Neutrophil (primary cell): ENCODE data around the gene DSN1.
A peak's percentile ranks its signal among the peaks of the same experiment; 100 is the strongest.

Experiments
- H3K27ac ChIP-seq: fragments of 200-600 bp; sonication (generic); 2 replicates; pipeline ENCODE4 v1.5.1; 2016; ENCODE audit warnings: mild to moderate bottlenecking, moderate library complexity
- H3K27me3 ChIP-seq: fragments of 200-600 bp; sonication (generic); 2 replicates; pipeline ENCODE4 v1.6.0; 2016; ENCODE audit warnings: mild to moderate bottlenecking
- H3K36me3 ChIP-seq: fragments of 200-600 bp; sonication (generic); 2 replicates; pipeline ENCODE4 v1.5.1; 2017
- H3K4me1 ChIP-seq, 2 experiments: fragments of 200-600 bp in 1 of 2; sonication (generic) in 1 of 2; 1 replicate in 1 of 2; 2 replicates in 1 of 2; pipeline versions ENCODE4 v1.5.1 to v1.6.1; 2013 to 2016; ENCODE audit warnings: low read depth in 1 of 2, low read length in 1 of 2, mild to moderate bottlenecking in 1 of 2, moderate library complexity in 1 of 2; ENCODE audit not compliant: control insufficient read depth in 1 of 2, insufficient read depth in 1 of 2
- H3K4me3 ChIP-seq, 2 experiments: fragments of 200-600 bp in 1 of 2; sonication (generic) in 1 of 2; 1 replicate in 1 of 2; 2 replicates in 1 of 2; pipeline ENCODE4 v1.5.1; 2013 to 2016; ENCODE audit warnings: low read depth in 1 of 2, low read length in 1 of 2, mild to moderate bottlenecking in 1 of 2, moderate library complexity in 1 of 2
- H3K9me3 ChIP-seq: fragments of 200-600 bp; sonication (generic); 2 replicates; pipeline ENCODE4 v1.5.1; 2016
- TF ChIP-seq, protein P1 (sequence below): fragments of 200-600 bp; sonication (generic); IDR thresholded peaks from 2 replicates; pipeline ENCODE4 v1.5.1; 2016; ENCODE audit warnings: antibody characterized with exemption

Gene DSN1, protein sequence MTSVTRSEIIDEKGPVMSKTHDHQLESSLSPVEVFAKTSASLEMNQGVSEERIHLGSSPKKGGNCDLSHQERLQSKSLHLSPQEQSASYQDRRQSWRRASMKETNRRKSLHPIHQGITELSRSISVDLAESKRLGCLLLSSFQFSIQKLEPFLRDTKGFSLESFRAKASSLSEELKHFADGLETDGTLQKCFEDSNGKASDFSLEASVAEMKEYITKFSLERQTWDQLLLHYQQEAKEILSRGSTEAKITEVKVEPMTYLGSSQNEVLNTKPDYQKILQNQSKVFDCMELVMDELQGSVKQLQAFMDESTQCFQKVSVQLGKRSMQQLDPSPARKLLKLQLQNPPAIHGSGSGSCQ

DNA sequence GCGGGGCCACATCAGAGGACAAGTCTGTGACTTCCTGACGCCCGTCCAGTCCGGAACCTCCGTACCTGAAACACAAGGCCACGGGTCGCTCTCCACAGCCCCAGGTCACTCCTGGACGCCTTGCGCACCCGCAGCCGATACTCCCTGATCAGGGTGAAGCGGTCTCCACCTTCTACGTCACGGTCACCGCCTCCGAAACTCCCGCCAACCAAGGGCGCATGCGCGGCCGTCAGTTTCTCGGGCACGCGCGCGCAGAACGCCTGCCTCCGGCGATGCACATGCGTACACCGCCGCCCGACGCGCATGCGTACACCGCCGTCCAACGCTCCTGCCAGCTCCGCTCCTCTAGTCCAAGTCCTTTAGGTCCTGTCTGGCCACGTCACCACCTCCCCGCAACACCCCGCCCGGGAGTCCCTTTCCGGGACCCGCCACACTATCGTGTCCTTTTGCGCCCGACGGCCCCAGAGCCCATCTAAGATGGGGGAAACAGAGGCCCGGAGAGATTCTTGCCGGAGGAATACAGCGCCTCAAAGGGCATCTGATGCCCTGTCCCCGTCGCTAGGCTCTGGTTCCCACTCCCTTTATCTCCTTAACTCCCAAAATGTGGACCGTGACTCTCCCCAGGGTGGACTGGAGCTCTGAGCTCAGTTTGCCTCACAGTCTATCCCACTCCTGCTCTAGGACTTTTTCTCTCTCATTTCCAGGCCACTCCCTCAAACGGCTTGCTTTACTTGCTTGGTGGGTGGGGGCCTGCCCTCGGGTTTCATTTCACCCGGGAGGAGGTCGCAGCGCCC is at the start of gene DSN1:
Gene DSN1 (minus strand): TSS at position 167 of the 794 bp plus-strand sequence. CDS start 2,305 bp downstream, outside the sequence.
- H3K36me3 ChIP-seq, result peaks cover 5% of the 10 kb centered on the region
- TF ChIP-seq, protein P1, sequence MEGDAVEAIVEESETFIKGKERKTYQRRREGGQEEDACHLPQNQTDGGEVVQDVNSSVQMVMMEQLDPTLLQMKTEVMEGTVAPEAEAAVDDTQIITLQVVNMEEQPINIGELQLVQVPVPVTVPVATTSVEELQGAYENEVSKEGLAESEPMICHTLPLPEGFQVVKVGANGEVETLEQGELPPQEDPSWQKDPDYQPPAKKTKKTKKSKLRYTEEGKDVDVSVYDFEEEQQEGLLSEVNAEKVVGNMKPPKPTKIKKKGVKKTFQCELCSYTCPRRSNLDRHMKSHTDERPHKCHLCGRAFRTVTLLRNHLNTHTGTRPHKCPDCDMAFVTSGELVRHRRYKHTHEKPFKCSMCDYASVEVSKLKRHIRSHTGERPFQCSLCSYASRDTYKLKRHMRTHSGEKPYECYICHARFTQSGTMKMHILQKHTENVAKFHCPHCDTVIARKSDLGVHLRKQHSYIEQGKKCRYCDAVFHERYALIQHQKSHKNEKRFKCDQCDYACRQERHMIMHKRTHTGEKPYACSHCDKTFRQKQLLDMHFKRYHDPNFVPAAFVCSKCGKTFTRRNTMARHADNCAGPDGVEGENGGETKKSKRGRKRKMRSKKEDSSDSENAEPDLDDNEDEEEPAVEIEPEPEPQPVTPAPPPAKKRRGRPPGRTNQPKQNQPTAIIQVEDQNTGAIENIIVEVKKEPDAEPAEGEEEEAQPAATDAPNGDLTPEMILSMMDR, result peak; percentile 29
- no peaks in the 10 kb centered on the region for H3K27me3 ChIP-seq
- H3K4me3 ChIP-seq, result peak within 1 kb of the TSS; percentile 83 to 87
- peak within 1 kb of the TSS; percentile 78 for H3K27ac ChIP-seq
- H3K9me3 ChIP-seq, result no peaks in the 10 kb centered on the region
- peaks cover 17 to 20% of the 10 kb centered on the region in 2 experiments for H3K4me1 ChIP-seq

DNA sequence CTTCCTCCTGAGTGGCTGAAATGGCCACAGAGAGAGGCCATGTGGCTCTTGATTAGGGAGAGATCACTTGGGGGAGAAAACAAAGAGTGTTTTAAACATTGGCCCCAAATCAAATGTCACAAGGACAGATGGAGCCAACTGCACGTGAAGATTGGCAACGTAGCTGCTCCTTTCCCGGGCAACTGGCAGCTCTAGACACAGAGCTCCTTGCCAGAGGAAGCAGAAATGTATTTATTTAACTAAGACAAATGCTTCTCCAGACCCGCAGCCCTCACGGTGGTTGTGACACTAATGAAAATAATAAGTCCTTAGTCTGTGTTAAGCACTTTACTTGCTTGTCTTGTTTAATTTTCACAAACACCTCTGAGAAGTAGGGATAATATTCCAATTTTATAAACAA is 49.6 kb upstream of the DSN1 start:
- no peak overlapping the region for H3K27ac ChIP-seq
- no peaks in the 10 kb centered on the region for H3K27me3 ChIP-seq

DNA sequence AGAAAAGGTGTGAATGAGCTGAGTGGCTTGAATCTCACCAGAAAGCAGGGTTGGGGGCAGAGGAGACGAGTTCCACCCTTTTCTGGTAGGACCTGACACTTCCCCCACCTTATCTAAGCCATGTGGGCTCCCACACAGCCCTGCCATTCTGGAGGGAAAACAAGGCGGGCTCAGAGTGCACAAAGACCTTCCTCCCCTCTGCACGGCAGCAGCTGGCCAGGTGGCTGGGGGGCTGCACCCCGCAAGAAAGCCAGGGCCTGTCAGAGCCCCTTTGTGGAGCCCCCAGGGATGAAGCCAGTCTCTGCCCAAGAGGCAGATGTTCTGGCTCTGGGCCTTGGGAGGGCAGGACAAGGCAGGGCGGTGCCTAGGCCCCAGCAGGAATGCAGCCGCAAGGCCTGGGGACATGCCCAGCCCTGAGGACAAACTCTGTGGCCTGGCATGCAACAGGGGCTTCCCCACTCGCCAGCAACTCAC is 48.4 kb upstream of the DSN1 start:
- TF ChIP-seq, protein P1, result no peak
- Histone ChIP-seq H3K27me3 (no peaks in the 10 kb centered on the region), H3K9me3 (no peaks in the 10 kb centered on the region), H3K27ac (no peak overlapping the region), H3K36me3 (no peaks in the 10 kb centered on the region), H3K4me3 (no peak overlapping the region), H3K4me1 (no peaks in the 10 kb centered on the region)

More for the DNA sequence above, 49.6 kb upstream of the DSN1 start:
- TF ChIP-seq, protein P1, result no peak
- Histone ChIP-seq H3K9me3 (no peaks in the 10 kb centered on the region), H3K4me3 (no peak overlapping the region), H3K4me1 (no peaks in the 10 kb centered on the region), H3K36me3 (no peaks in the 10 kb centered on the region)

DNA sequence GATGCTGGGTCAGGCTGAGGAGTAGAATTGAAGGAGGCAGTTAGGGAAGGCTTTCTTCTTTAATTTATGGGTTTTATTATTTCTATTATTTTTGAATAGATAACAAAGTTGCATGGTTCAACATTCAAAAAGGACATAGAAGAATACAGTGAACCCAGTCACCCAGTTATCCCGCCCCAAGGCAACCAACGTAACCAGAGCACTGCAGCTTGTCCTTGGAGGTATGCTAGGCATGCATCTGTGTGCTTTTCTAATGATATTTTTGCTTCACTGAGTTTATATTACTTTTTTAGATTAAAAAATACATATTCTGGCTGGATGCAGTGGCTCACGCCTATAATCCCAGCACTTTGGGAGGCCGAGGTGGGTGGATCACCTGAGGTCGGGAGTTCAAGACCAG is 47.4 kb upstream of the DSN1 start:
- no peak overlapping the region for H3K27ac ChIP-seq
- no peaks in the 10 kb centered on the region for H3K4me1 ChIP-seq
- TF ChIP-seq, protein P1, result no peak
- H3K9me3 ChIP-seq, result no peaks in the 10 kb centered on the region
- H3K4me3 ChIP-seq, result no peak overlapping the region
- no peaks in the 10 kb centered on the region for H3K36me3 ChIP-seq
- H3K27me3 ChIP-seq, result no peaks in the 10 kb centered on the region

DNA sequence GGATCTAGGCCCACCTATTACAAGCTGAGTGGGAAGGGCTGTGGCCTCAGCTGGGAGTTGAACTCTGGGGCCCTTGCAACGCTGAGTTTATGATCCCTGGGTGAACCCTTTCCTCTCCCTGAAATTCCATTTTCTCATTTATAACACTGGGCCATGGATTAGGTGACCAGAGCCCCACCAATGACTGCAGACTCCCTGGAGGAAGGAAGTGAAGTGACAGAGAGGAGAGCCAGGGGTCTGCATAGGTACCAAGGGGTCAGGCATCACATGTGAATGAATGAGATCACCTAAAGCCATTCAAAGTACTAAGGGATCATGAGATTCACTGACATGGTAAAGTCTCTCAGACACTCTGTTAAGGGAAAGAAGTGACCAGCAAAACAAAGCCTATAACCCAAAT is 46.5 kb upstream of the DSN1 start:
- H3K27me3 ChIP-seq, result no peaks in the 10 kb centered on the region
- H3K9me3 ChIP-seq, result no peaks in the 10 kb centered on the region
- H3K36me3 ChIP-seq, result no peaks in the 10 kb centered on the region

More for the DNA sequence above, 46.5 kb upstream of the DSN1 start:
- H3K27ac ChIP-seq, result no peak overlapping the region
- TF ChIP-seq, protein P1, result no peak
- no peaks in the 10 kb centered on the region for H3K4me1 ChIP-seq
- no peak overlapping the region for H3K4me3 ChIP-seq
